Liver (tissue), 9 donors: ENCODE results near the gene HSH2D. TPM values are rescaled to one million over a fixed set of nuclear protein-coding genes. Genes with fewer than 3 reads are reported as not detected.

ENCODE experiments used
- DNase-seq: peaks from one replicate; pipeline ENCODE4 v3.0.0-alpha.2; 2017; ENCODE audit warnings: low spot score
- H3K27ac ChIP-seq, 2 donors: one replicate each; pipeline ENCODE4 v1.7.0; 2013; ENCODE audit warnings: inconsistent platforms in 2 of 2, low read length in 2 of 2, control low read depth in 1 of 2, low read depth in 1 of 2, mild to moderate bottlenecking in 1 of 2
- H3K27me3 ChIP-seq, 4 donors: one replicate each; pipeline versions ENCODE4 v1.6.1 to v1.7.0; 2013; ENCODE audit warnings: low read length in 3 of 4, inconsistent platforms in 1 of 4, mild to moderate bottlenecking in 1 of 4, moderate library complexity in 1 of 4; ENCODE audit not compliant: control insufficient read depth in 4 of 4, insufficient read depth in 4 of 4
- H3K36me3 ChIP-seq, 4 donors: one replicate each; pipeline versions ENCODE4 v1.6.1 to v1.7.0; 2013; ENCODE audit warnings: low read length in 3 of 4, mild to moderate bottlenecking in 3 of 4, low read depth in 1 of 4, moderate library complexity in 1 of 4; ENCODE audit not compliant: control insufficient read depth in 4 of 4, insufficient read depth in 3 of 4
- H3K4me1 ChIP-seq, 4 donors: one replicate each; pipeline versions ENCODE4 v1.6.1 to v1.7.0; 2013; ENCODE audit warnings: low read length in 3 of 4, mild to moderate bottlenecking in 3 of 4, moderate library complexity in 1 of 4; ENCODE audit not compliant: control insufficient read depth in 4 of 4, insufficient read depth in 4 of 4
- H3K4me3 ChIP-seq, 3 donors: one replicate each; pipeline versions ENCODE4 v1.6.1 to v1.7.0; 2013; ENCODE audit warnings: low read length in 3 of 3, control low read depth in 1 of 3, low read depth in 1 of 3, mild to moderate bottlenecking in 1 of 3
- H3K9ac ChIP-seq, 2 donors: one replicate each; pipeline ENCODE4 v1.7.0; 2013; ENCODE audit warnings: low read length in 2 of 2, mild to moderate bottlenecking in 2 of 2, moderate library complexity in 2 of 2, control low read depth in 1 of 2, low read depth in 1 of 2
- H3K9me3 ChIP-seq, 4 donors: one replicate each; pipeline versions ENCODE4 v1.6.1 to v1.7.0; 2013; ENCODE audit warnings: low read length in 3 of 4; ENCODE audit not compliant: control insufficient read depth in 4 of 4
- ATF3 ChIP-seq: IDR thresholded peaks from 2 replicates; pipeline ENCODE4 v1.6.1; 2016; ENCODE audit warnings: antibody characterized with exemption
- CTCF ChIP-seq: fragments of 150-350 bp; IDR thresholded peaks from 2 replicates; pipeline ENCODE4 v1.5.1; 2017; ENCODE audit warnings: improper control_type of control experiment, low read depth, low read length; ENCODE audit not compliant: missing input control
- EGR1 ChIP-seq, 2 donors: IDR thresholded peaks; 2 replicates each; pipeline ENCODE4 v1.6.1; 2016 to 2018; ENCODE audit warnings: antibody characterized with exemption in 2 of 2, low read depth in 2 of 2
- FOXA1 ChIP-seq: IDR thresholded peaks from 2 replicates; pipeline ENCODE4 v1.6.1; 2016; ENCODE audit warnings: antibody characterized with exemption
- FOXA2 ChIP-seq: IDR thresholded peaks from 2 replicates; pipeline ENCODE4 v1.6.1; 2016; ENCODE audit warnings: antibody characterized with exemption
- GABPA ChIP-seq, 2 donors: IDR thresholded peaks in 1 of 2; conservative IDR thresholded peaks in 1 of 2; 2 replicates each; pipeline ENCODE4 v1.6.1; 2016; ENCODE audit warnings: antibody characterized with exemption in 2 of 2, mild to moderate bottlenecking in 1 of 2, moderate library complexity in 1 of 2
- HNF4A ChIP-seq, 2 donors: conservative IDR thresholded peaks; 2 replicates each; pipeline ENCODE4 v1.6.1; 2016; ENCODE audit warnings: antibody characterized with exemption in 2 of 2, mild to moderate bottlenecking in 2 of 2
- JUND ChIP-seq, 2 donors: IDR thresholded peaks; 2 replicates each; pipeline ENCODE4 v1.6.1; 2016; ENCODE audit warnings: antibody characterized with exemption in 2 of 2
- MAX ChIP-seq: IDR thresholded peaks from 2 replicates; pipeline ENCODE4 v1.6.1; 2016; ENCODE audit warnings: antibody characterized with exemption
- NR2F2 ChIP-seq: IDR thresholded peaks from 2 replicates; pipeline ENCODE4 v1.6.1; 2016; ENCODE audit warnings: antibody characterized with exemption
- RAD21 ChIP-seq, 2 donors: IDR thresholded peaks; 2 replicates each; pipeline ENCODE4 v1.6.1; 2016; ENCODE audit warnings: antibody characterized with exemption in 2 of 2, mild to moderate bottlenecking in 2 of 2
- REST ChIP-seq: IDR thresholded peaks from 2 replicates; pipeline ENCODE4 v1.6.1; 2016; ENCODE audit warnings: antibody characterized with exemption, mild to moderate bottlenecking
- RXRA ChIP-seq, 2 donors: IDR thresholded peaks; 2 replicates each; pipeline ENCODE4 v1.6.1; 2017 to 2018; ENCODE audit warnings: antibody characterized with exemption in 2 of 2, mild to moderate bottlenecking in 1 of 2
- SP1 ChIP-seq: IDR thresholded peaks from 2 replicates; pipeline ENCODE4 v1.6.1; 2018; ENCODE audit warnings: antibody characterized with exemption, mild to moderate bottlenecking
- TAF1 ChIP-seq: conservative IDR thresholded peaks from 2 replicates; pipeline ENCODE4 v1.6.1; 2016; ENCODE audit warnings: antibody characterized with exemption, mild to moderate bottlenecking
- YY1 ChIP-seq: IDR thresholded peaks from 2 replicates; pipeline ENCODE4 v1.6.1; 2016; ENCODE audit warnings: antibody characterized with exemption, mild to moderate bottlenecking
- ZBTB33 ChIP-seq: IDR thresholded peaks from 2 replicates; pipeline ENCODE4 v1.6.1; 2016; ENCODE audit warnings: antibody characterized with exemption
- WGBS: extraction: QIAGEN DNeasy Blood & Tissue Kit; methylation state at CpG from one replicate; pipeline ENCODE4 v1.1.7; 2013; 5-methylcytosine and 5-hydroxymethylcytosine counted together
- polyA plus RNA-seq, 2 donors: library from polyadenylated mRNA; stranded (reverse) in 1 of 2; unstranded in 1 of 2; fragments of 200-250 nt in 1 of 2; fragments of >200 nt in 1 of 2; fragmentation: Nextera tagmentation in 1 of 2; extraction: Ambion mirVana in 1 of 2; gene quantifications; one replicate each; pipeline versions ENCODE4 v1.2.1 to v1.2.3, GENCODE V29; 2013 to 2015
- total RNA-seq, 2 donors: library from RNA; depleted of rRNA; stranded (reverse); fragments of >200 nt; gene quantifications; one replicate each; pipeline ENCODE4 v1.2.3, GENCODE V29; 2014
- donor health status: healthy.
- donor health status: healthy.
- donor health status: healthy.
- donor health status: healthy.
- donor health status: healthy.

Gene HSH2D
- total and polyA plus RNA-seq, 4 donors: 0.33 to 2.9 (median 1.2) TPM

GRCh38 chr19:16104722-16105121, 38.8 kb upstream of the HSH2D start:
- no peaks in the 10 kb centered on the region for H3K4me1 ChIP-seq
- DNase-seq: no peak
- H3K27me3 ChIP-seq: no peaks in the 10 kb centered on the region
- H3K9me3 ChIP-seq: no peaks in the 10 kb centered on the region
- WGBS: 92% methylated on average over 6 of the region's 6 CpGs
- TF ChIP-seq TAF1: no peak
- no peak for TF ChIP-seq ZBTB33
- TF ChIP-seq FOXA1: no peak
- no peak for TF ChIP-seq MAX
- no peak for TF ChIP-seq JUND (IDR thresholded peaks at IDR 0.05)
- TF ChIP-seq CTCF: no peak
- TF ChIP-seq ATF3: no peak
- no peak for TF ChIP-seq GABPA (IDR thresholded peaks at IDR 0.05 in 1 of 2, conservative IDR thresholded peaks at IDR 0.05 in 1 of 2)
- no peak for TF ChIP-seq FOXA2
- no peak for TF ChIP-seq RXRA (IDR thresholded peaks at IDR 0.05)
- no peak for TF ChIP-seq NR2F2
- no peak for TF ChIP-seq REST
- TF ChIP-seq EGR1 (IDR thresholded peaks at IDR 0.05; ENCODE audit: low read depth in 2 of 2): no peak
- no peak overlapping the region for H3K9ac ChIP-seq
- H3K4me3 ChIP-seq: no peak overlapping the region
- H3K36me3 ChIP-seq: no peaks in the 10 kb centered on the region
- H3K27ac ChIP-seq: no peak overlapping the region

- 30% methylated on average over 3 of the region's 3 CpGs for WGBS
- Histone ChIP-seq H3K9me3 (no peaks in the 10 kb centered on the region), H3K4me1 (peaks cover 2 to 4% (median 3%) of the 10 kb centered on the region in 4 donors), H3K36me3 (no peaks in the 10 kb centered on the region), H3K9ac (no peak overlapping the region), H3K27me3 (no peaks in the 10 kb centered on the region), H3K27ac (no peak overlapping the region), H3K4me3 (no peak overlapping the region)
- no peak for DNase-seq
- TF ChIP-seq YY1 (no peak), ZBTB33 (no peak), EGR1 (IDR thresholded peaks at IDR 0.05; ENCODE audit: low read depth in 2 of 2) (no peak), FOXA2 (no peak), RXRA (IDR thresholded peaks at IDR 0.05) (no peak), GABPA (IDR thresholded peaks at IDR 0.05 in 1 of 2, conservative IDR thresholded peaks at IDR 0.05 in 1 of 2) (no peak), ATF3 (no peak), JUND (IDR thresholded peaks at IDR 0.05) (no peak), TAF1 (no peak), FOXA1 (no peak), CTCF (no peak), HNF4A (conservative IDR thresholded peaks at IDR 0.05) (no peak), SP1 (no peak), RAD21 (IDR thresholded peaks at IDR 0.05) (no peak), MAX (no peak), NR2F2 (no peak)
Observed at GRCh38 chr19:16106121-16106520, 37.4 kb upstream of the HSH2D start.
